ENCODE measurements around the gene ATG4C.

GRCh38 chr1:62849031-62849430 lies 65.1 kb downstream of the ATG4C start:
- TF ChIP-seq GATA2 (IDR thresholded peaks at IDR 0.05; ENCODE audit: low read depth, low read length) (no peak), GATA3 (IDR thresholded peaks at IDR 0.05; ENCODE audit: low read depth, low read length) (no peak)

All from SH-SY5Y (cell line).